ENCODE data around the gene VWF.
"Not testable (repeated sequence)": the region's sequence is repeated elsewhere in the genome, so short reads cannot be mapped to it uniquely, and the experiment has no call there.

Gene VWF

GRCh38 chr12:6161124-6161882, 36.8 kb upstream of the VWF start:
- Histone ChIP-seq H3K4me1 (no peaks in the 10 kb centered on the region), H3K4me3 (ENCODE audit: low read depth, low read length) (no peak overlapping the region), H3K27ac (no peak overlapping the region), H2AFZ (no peak overlapping the region), H3K27me3 (ENCODE audit: control insufficient read depth, insufficient read depth, low read length) (no peaks in the 10 kb centered on the region), H3K79me2 (no peaks in the 10 kb centered on the region), H3K36me3 (ENCODE audit: control insufficient read depth, insufficient read depth, low read length) (no peaks in the 10 kb centered on the region), H3K9ac (no peak overlapping the region), H3K4me2 (ENCODE audit: low read length) (no peak overlapping the region), H3K9me3 (ENCODE audit: control insufficient read depth, low read length) (no peaks in the 10 kb centered on the region)
- TF ChIP-seq CTCF (IDR thresholded peaks at IDR 0.05): no peak

GRCh38 chr12:6160049-6160649, 35.7 kb upstream of the VWF start:
- not testable (repeated sequence) for H3K4me3 ChIP-seq (ENCODE audit: low read depth, low read length); H3K4me2 ChIP-seq (ENCODE audit: low read length); H3K27ac ChIP-seq; H3K9ac ChIP-seq; H3K79me2 ChIP-seq; H3K36me3 ChIP-seq (ENCODE audit: control insufficient read depth, insufficient read depth, low read length); H3K4me1 ChIP-seq; H3K9me3 ChIP-seq (ENCODE audit: control insufficient read depth, low read length); H3K27me3 ChIP-seq (ENCODE audit: control insufficient read depth, insufficient read depth, low read length); H2AFZ ChIP-seq

GRCh38 chr12:6159166-6160011, 34.9 kb upstream of the VWF start:
- not testable (repeated sequence) for H2AFZ ChIP-seq, H3K4me1 ChIP-seq, H3K27ac ChIP-seq

GRCh38 chr12:6158749-6159148, 34.3 kb upstream of the VWF start:
- no peak for TF ChIP-seq CTCF (IDR thresholded peaks at IDR 0.05)
- no peaks in the 10 kb centered on the region for H3K36me3 ChIP-seq (ENCODE audit: control insufficient read depth, insufficient read depth, low read length)
- H3K27me3 ChIP-seq (ENCODE audit: control insufficient read depth, insufficient read depth, low read length): no peaks in the 10 kb centered on the region
- no peak overlapping the region for H3K4me2 ChIP-seq (ENCODE audit: low read length)
- no peak overlapping the region for H3K27ac ChIP-seq
- no peaks in the 10 kb centered on the region for H3K79me2 ChIP-seq
- H3K9me3 ChIP-seq (ENCODE audit: control insufficient read depth, low read length): no peaks in the 10 kb centered on the region
- H3K4me3 ChIP-seq (ENCODE audit: low read depth, low read length): no peak overlapping the region
- H3K9ac ChIP-seq: no peak overlapping the region
- no peaks in the 10 kb centered on the region for H3K4me1 ChIP-seq
- H2AFZ ChIP-seq: no peak overlapping the region

More at GRCh38 chr12:6159166-6160011, 34.9 kb upstream of the VWF start:
- not testable (repeated sequence) for H3K79me2 ChIP-seq; H3K9ac ChIP-seq; H3K36me3 ChIP-seq (ENCODE audit: control insufficient read depth, insufficient read depth, low read length); H3K9me3 ChIP-seq (ENCODE audit: control insufficient read depth, low read length); H3K4me2 ChIP-seq (ENCODE audit: low read length); H3K4me3 ChIP-seq (ENCODE audit: low read depth, low read length); H3K27me3 ChIP-seq (ENCODE audit: control insufficient read depth, insufficient read depth, low read length)

GRCh38 chr12:6158255-6158654, 33.8 kb upstream of the VWF start:
- no peaks in the 10 kb centered on the region for H3K79me2 ChIP-seq
- no peak overlapping the region for H3K4me2 ChIP-seq (ENCODE audit: low read length)
- TF ChIP-seq CTCF (IDR thresholded peaks at IDR 0.05): no peak
- no peaks in the 10 kb centered on the region for H3K27me3 ChIP-seq (ENCODE audit: control insufficient read depth, insufficient read depth, low read length)
- H3K27ac ChIP-seq: peak overlapping the region; percentile 11
- no peak overlapping the region for H3K9ac ChIP-seq
- H3K4me3 ChIP-seq (ENCODE audit: low read depth, low read length): no peak overlapping the region
- no peaks in the 10 kb centered on the region for H3K36me3 ChIP-seq (ENCODE audit: control insufficient read depth, insufficient read depth, low read length)
- H3K9me3 ChIP-seq (ENCODE audit: control insufficient read depth, low read length): no peaks in the 10 kb centered on the region
- H2AFZ ChIP-seq: no peak overlapping the region
- H3K4me1 ChIP-seq: no peaks in the 10 kb centered on the region
